Measurements from ENCODE around the gene ODAD2.

GRCh38 chr10:27998178-27998953 lies 513 bp downstream of the ODAD2 start:
- TF ChIP-seq CTCF (conservative IDR thresholded peaks at IDR 0.05): no peak
- no peak for TF ChIP-seq EZH2 (IDR thresholded peaks at IDR 0.05; ENCODE audit: low read depth)
